Fibroblast of villous mesenchyme (primary cell): ENCODE data around the gene PCSK5. TPM values are rescaled to one million over a fixed set of nuclear protein-coding genes. Genes with fewer than 3 reads are reported as not detected.

Experiments used
- DNase-seq: peaks from one replicate; pipeline ENCODE4 v3.0.0-alpha.2; 2010; ENCODE audit warnings: low read depth
- H3K4me3 ChIP-seq: 2 replicates; pipeline ENCODE4 v1.5.1; 2011; ENCODE audit warnings: low read depth, mild to moderate bottlenecking, low read length
- CTCF ChIP-seq: IDR thresholded peaks from 2 replicates; pipeline ENCODE4 v1.5.1; 2012; ENCODE audit warnings: low read depth, mild to moderate bottlenecking, low read length; ENCODE audit not compliant: insufficient read depth
- total RNA-seq: library from RNA; depleted of rRNA; stranded (reverse); fragments of >200 nt; gene quantifications from 2 replicates; pipeline ENCODE4 v1.2.3, GENCODE V29; 2012

The PCSK5 gene
- total RNA-seq, 1 donor: 1.7 TPM

DNA sequence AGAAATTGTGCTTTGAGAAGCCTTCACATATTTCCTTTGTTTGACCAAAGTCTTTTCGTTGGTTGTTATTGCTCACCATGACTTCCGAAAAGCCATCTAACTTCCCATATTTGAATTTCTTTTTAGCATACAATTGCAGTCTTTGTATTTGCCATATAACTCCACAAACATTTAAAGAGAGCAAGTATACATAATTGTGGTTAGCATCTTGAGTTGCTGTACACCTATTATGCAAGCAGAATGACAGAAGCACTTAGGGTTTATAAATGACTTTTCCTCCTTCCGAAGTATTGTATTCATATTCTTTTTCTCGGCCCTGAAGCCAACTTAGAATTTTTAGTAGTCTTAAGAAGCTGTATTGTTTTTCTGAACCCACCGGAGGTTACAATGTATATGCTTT lies 253.4 kb downstream of the PCSK5 start:
- DNase-seq: no peak
- H3K4me3 ChIP-seq: no peak overlapping the region
- no peak for TF ChIP-seq CTCF

DNA sequence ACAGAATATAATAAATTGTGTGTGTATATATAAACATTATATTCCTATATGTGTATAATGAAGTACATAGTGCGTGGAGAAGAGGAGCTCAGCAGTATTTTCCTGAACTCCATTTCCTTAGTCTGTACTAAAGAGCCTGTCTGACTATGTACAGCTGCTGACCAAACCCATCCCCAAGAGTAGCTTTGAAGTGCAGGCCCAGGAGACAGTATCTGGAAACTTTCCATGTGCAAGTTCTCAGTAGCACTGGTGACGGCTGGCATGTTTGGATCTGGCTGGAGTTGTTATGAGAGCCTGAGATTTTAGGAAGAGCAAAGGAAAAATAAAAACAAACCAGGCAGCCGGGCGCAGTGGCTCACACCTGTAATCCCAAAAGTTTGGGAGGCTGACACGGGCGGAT lies 259.5 kb downstream of the PCSK5 start:
- H3K4me3 ChIP-seq: no peak overlapping the region
- no peak for TF ChIP-seq CTCF
- no peak for DNase-seq

- no peak for TF ChIP-seq CTCF
- no peak overlapping the region for H3K4me3 ChIP-seq
- DNase-seq: no peak
Observed at GRCh38 chr9:76151267-76151666, 260.8 kb downstream of the PCSK5 start.

GRCh38 chr9:76153339-76153738 lies 262.9 kb downstream of the PCSK5 start:
- TF ChIP-seq CTCF: no peak
- no peak overlapping the region for H3K4me3 ChIP-seq
- DNase-seq: no peak

GRCh38 chr9:76153902-76154629 lies 263.6 kb downstream of the PCSK5 start:
- DNase-seq: no peak
- H3K4me3 ChIP-seq: no peak overlapping the region
- TF ChIP-seq CTCF: no peak

DNA sequence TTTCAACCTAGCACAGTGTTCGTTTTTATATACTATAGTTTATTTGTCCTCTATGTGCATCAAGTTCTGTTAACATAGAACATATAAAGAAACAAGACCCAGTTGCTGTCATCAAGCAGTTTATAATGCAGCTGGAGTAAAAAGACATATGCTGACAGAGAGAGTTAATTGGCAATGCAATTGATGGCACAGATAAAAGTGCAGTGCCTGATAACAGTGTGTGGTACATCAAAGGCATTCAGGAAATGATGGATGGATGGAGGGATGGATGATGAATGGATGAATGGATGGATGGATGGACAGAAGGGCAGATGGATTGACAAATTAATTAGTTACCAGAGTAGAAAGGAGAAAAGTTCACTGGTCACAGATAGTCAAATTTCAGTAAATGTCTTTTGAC lies 264.9 kb downstream of the PCSK5 start:
- H3K4me3 ChIP-seq: no peak overlapping the region
- DNase-seq: no peak
- no peak for TF ChIP-seq CTCF

GRCh38 chr9:76158713-76159112 lies 268.2 kb downstream of the PCSK5 start:
- no peak overlapping the region for H3K4me3 ChIP-seq
- no peak for TF ChIP-seq CTCF
- no peak for DNase-seq
